Amniotic stem cell (primary cell): Measurements from ENCODE around the gene GALNT18.
A peak's percentile ranks its signal among the peaks of the same experiment; 100 is the strongest.

Experiments
- DNase-seq: peaks from one replicate; lab custom pipeline; 2025; lab: John Stamatoyannopoulos, UW

GALNT18 gene

DNA sequence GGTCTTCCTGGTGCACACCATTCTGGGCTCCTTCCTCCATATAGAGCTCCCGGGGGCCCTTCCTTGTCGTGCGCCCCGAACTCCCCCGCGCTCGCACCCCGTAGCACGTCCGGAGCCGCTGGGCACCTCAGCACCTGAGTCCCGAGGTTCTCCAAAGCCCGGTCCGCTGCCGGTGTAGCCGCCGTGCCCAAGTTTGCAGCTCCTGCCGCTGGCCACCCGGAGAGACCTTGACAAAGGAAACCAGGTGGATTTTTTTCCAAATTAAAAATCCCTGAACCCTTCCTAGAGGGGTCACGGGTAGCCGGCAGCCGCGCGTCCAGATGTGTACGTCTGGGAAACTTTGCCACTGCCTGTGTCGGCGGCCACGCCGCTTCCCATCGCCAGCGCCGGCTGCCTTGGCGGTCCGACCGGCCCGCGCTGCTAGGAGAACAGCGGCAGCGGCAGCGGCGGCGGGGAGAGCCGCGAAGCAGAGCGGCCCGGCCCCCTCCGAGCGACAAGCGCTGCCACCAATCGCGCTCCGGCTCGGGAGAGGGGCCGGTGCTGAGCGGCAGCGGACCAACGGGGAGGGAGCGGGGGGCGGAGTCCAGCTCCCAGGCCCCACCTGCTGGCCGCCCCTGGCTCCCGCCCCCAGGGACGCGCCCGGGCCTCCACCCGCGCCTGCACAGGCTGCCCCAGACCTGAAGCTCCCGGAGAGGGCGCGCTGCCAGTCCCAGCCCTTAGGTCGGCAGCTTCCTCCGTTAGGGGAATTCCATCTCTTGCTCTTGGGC, at the start of gene GALNT18:
Gene GALNT18, minus strand, starts transcription at position 433 of the 767 bp plus-strand sequence.
- DNase-seq = peak; percentile 64

DNA sequence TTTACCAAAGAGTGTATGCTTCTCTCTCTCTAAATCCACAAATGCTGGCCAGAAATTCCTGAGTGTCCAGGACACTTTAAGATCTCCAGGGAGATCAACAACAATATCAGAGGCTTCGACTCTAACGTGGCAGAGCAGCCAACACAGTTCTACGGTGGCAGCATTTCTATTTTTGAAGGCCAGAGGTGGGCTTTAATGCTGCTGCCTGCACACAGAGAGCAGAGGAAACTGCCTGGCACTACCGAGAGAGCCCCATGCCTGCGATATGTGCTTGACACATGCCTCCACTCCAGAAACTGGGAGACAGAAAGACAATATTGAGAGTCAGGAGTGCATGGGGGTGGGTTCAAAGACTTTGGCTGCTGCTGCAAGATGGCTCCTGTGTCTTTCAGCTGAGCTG, 48.8 kb upstream of the GALNT18 start:
- DNase-seq = no peak

DNA sequence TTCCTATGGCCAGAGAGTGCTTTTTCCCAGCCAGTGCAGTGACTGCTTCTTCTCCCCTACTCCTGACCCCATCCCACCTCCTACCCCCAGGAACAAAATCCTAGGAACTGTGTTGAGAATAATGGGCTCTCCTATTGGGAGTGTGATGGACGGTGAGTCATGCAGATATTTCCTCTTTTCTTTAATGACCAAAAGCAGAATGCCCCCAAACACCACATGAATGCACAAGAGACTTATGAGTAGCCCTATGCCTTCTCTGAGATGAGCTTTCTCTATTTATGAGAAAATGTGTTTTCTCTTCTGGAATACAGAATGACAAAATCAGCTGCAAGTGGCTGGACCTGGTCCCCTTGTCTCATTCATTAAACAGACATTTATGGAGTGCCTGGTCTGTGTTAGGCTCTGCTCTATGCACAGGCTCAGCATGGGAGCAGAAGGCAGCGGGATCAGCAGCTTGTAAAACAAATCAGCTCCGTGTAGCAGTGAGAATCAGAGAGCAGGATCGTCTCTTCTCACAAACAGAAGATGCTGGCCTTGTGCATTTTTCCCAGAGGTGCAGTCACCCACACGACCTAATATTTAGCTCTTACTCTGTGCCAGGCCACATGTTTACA, 47.5 kb upstream of the GALNT18 start:
- no peak for DNase-seq

DNA sequence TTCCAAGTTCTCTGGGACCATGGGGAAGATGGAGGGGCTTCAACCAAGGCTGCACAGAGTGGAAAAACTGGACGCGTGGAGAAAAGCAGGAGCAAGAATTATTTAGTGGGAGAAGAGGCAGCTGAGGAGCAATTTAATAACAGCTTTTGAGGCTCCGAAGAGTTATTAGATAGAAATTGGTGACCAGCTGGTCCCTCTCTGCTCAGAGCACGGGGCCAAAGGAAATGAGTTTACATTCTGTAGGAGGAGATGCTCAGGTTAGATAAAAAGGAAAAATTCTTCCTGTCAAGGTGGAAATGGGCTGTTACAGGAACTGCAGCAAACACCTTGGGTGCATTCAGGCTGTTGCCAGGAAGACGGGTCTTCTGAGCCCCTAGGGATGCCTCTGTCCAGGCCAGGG, 47.0 kb upstream of the GALNT18 start:
- DNase-seq = no peak

DNA sequence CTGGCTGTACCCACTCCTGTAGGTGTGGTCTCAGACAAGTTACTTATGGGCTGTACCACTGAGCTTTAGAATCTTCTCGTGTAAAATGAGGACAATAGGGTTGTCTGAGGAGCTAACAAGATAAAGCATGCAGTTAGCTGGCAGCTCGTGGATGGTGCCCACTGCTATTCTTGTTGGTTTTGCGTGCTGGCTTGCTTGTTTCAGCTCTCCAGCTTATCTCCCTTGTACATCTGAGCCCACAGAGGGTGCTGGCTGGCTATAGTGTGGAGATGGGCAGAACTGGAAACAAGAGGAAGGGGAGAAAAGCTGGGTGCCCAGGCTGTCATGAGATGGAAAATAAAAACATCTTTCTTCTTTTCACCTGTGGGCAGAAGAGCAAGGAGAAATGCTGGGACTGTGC, 46.5 kb upstream of the GALNT18 start:
- DNase-seq = no peak

DNA sequence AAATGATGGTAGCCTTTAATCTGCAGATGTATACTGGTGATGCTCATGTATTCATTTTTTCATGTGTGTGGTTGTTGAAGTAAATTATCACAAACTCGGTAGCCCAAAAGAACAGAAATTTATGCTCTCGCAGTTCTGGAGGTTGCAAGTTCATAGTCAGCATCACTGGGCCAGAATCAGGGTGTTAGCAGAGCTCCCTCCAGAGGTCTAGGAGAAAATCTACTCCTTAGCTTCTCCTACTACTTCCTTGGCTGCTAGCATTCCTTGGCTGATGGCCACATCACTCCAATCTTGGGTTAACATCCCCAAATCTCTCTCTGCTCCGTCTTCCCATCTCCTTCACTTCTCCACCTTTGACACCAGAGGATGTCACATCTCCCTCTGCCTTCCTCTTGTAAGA, 45.3 kb upstream of the GALNT18 start:
- no peak for DNase-seq

DNA sequence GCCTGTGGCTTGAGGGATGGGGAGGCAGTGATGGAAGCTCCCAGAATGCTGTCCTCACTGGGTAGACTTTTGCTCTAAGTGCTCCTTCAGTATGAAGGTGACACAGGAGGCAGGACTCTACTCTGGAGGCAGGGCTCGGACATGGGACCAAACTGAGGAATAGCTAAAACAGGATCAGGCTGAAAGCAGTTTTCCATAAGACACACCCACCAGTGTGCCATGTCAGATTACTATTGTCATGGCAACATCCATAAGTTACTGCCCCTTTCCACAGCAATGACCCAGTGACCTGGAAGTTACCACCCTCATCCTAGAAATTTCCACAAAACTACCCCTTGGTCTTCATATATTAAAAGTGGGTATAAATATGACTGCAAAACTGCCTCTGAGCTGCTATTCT, 43.6 kb upstream of the GALNT18 start:
- DNase-seq = no peak

DNA sequence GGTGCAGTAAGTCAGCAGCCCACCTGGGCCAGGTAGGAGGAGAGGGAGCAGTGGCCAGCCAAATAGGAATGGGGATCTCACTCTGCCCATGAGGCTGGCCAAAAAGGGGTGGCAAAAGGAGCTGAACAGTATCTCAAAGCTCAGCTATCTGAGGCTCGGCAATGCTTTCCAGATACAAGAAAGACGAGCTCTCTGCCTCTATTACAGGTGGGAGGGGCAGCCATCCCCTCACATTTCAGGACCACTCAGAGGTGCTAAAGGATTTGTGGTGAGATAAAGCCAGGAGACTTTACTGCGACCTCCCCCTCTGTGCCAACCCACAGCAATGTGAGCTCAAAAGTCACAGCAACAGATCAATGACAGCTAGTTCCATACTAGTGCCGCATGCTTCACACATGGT, 42.1 kb upstream of the GALNT18 start:
- DNase-seq = no peak

DNA sequence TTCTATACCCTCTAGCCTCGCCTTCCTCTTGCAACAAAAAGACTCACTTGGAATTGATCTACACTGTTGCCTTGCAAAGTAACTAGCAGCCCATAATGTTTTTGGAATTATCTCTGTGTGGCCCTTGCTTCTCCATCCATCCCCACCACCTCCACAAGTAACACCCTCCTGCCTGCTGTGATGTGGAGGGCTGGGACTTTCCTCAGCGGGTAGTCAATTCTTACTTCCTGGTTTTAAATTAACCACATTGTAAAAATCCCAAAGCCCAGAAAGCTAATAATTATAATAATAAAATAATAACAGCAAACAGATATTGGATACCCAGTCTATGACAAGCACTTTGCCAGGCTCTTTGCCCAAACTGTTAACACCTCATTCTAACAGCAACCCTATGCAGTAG, 40.8 kb upstream of the GALNT18 start:
- DNase-seq = no peak

DNA sequence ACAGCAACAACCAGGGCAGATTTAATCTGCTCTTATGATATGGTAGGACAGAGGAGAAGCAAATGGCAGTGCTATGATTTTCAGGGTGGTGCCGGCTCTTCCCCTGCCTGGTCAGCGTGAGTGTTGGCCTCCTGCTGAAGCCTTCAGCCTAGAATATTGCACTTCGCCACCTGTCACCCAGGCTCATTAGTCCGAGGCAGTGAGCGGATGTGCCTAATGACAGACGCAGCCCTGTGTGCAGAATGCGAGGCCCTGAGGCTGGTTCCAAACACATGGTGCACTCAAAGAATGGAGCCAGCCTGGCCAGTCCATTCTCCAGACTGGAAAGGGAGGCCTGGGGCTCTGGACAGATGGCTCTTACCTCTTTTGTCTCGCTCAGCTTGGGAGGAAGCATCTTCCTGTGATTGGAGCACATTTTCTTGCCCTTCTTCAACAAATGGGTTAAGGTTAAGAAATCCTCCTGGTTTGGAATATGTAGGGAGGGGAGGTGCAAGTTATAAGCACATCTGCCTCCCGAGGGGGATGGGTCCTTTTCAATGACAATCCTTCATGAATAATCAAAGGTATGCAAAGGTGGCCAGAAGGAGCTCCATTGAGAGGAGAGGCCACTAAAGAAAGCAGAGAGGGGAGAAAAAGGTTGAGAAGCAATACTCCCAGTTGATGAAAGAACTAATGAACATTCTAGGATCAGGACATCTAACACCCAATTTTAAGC, 39.7 kb upstream of the GALNT18 start:
- DNase-seq = no peak

DNA sequence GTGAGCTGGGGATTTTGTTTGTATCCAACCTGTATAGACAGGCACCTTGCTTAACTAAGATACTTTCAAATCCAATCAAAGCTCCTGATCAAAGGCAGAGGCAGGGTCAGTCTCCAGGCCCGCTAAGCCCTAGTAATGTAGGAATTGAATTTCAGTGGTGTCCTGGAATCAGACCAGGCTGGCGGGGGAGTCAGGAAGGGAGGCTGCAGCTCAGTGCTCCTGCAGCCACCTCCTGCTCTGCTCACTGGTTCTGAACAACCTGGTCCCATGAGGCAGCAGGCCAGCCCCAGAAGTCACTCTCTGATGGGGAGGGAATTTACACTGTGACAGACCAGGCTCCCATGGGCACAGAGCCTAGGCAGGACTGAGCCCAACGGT, 38.5 kb upstream of the GALNT18 start:
- DNase-seq = no peak

DNA sequence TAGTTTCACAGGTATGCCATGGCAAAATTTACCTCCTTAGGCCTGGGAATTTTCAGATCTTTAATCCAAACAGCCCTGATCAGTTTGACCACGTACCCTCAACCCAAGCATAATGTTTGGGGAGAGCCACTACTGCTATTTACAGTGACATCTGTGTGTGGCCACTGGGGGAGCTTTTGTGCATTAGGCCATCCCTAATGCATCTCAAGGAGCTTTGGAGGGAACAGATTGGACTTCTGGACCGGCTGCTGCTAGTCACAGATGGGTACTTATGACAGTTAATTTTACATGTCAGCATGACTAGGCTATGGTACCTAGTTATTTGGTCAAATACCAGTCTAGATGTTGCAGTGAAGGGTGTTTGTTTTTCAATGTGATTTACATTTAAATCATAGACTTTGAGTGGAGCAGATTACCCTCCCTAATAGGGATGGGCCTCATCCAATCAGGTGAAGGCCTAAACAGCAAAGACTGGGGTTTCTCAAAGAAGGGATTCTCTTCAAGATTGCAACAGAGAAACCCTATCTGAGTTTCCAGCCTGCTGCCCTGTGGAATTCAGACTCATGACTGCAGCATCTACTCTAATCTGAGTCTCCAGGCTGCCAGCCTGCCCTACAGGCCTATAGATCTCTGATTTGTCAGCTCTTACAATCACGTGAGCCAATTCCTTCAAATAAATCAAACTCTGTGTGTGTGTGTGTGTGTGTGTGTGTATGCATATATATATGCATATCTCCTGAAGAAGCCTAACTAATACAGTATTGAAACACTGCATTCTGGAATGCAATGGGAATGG, 38.0 kb upstream of the GALNT18 start:
- DNase-seq = no peak

DNA sequence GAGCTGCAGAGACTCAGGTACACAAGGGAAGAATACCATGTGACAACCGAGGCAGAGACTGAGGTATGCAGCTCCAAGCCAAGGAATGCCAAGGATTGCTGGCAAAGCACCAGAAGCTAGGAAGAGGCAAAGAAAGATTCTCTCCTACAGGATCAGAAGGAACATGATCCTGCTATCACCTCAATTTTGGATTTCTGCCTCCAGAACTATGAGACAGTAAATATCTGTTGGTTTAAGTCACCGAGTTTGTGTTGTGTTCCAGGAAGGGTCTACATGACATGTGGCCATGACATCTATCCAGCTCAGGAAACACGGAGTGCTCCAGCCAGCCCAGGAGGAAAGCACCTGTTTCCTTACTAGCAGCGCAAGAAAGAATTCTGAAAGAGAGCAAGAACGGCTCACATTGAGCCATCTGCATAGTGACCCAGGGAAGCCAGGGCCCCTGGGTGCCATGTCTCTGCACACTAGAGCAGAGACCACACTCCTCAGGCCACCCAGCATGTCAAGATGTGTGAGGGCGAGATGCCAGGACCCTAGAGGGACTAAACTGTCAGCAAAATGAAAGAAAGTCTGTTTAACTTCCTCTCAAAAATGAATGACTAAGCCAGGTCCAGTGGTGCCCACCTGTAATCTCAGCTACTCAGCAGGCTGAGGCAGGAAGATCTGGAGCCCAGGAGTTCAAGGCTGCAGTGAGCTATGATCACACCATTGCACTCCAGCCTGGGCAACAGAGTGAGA, 35.6 kb upstream of the GALNT18 start:
- DNase-seq = no peak

DNA sequence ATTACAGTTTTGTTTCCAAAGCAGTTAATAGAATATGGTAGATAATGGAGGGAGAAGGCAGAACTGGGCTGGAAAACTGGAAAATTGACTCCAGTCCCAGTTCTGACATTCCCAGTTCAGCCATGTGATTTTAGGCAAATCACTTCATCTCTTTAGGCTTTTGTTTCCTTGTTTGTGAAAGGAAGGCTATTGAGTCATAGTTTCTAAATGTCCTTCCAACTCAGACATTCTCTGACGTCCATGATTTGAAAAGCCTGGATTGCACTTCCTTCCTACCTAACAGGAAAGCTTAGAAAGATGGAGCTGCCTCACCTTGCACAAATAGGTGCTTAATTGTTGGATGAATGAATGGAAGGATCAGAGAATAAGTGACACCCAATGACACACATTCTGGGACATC, 19.8 kb upstream of the GALNT18 start:
- DNase-seq = no peak

DNA sequence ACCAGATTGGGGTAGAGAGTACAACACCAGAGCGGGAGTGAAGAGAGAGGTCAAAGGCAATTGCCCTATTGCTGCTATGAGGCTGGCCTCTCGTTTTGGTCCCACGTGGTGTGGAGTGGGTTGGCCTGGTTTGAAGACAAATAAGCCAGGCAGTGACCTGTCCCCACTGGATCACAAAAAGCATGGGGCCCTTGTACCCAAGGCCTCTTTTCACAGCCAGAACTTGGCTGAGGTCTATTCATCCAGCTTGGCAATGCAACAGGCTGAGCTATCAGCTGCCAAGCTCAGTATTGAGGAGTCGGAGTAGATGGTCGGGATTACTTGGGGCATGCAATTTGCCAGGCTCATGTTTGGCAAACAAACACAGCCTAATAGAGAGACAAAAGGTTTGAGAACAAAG, 19.2 kb upstream of the GALNT18 start:
- no peak for DNase-seq

DNA sequence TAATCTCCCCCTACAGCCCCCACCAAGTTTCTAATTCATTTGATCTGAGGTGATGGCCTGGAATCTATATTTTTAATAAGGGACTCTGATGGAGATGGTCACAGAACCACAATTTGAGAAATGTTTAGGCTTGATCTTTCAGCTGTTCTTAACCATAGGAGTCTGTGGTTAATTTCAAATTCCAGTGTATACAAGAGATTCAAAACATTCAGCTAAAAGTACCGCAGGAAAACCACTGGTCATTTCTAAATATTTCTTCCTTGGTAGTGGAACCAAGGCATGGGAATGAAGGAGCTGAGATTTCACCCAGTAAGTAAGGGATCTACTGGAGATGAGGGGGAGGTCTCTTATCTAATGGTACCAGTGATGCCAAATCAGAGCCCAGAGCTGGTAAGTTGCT, 18.3 kb upstream of the GALNT18 start:
- no peak for DNase-seq

DNA sequence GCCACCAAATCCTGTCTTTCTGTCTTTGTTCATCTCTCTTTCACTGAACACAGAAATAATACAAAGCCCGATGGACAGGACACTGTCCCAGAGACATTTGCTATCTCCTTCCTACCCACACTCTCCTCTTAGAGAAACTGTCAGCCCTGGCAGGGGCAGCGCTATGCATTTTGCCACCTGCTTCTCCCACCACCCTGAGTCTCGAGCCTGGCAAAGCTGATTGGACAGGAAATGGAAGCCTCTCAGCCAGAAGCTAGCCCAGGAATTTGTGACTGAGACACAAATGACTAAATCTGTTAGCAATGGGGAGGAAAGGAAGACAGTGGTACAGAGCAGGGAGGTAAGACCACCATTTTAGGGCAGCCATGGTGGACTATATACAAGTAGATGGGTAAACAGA, 14.9 kb upstream of the GALNT18 start:
- no peak for DNase-seq

DNA sequence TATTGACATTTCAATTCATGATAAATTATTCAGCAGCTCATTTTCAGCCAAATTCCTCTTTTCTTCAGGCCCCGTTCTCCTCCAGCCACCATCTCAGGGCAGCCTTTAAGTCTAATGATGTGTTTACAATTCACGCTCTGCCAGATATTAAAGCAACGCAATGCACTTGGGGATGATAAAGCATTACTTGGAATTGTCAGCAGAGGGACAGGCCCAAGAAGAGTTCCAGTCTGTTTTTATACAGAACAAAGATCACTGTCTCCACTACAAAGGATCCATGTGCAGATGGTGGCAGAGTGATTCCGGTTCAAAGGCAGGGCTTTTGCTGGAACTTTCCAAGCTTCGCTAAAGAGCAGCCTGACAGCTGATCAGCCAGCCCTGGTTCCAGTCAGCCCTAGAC, 13.6 kb upstream of the GALNT18 start:
- DNase-seq = no peak

DNA sequence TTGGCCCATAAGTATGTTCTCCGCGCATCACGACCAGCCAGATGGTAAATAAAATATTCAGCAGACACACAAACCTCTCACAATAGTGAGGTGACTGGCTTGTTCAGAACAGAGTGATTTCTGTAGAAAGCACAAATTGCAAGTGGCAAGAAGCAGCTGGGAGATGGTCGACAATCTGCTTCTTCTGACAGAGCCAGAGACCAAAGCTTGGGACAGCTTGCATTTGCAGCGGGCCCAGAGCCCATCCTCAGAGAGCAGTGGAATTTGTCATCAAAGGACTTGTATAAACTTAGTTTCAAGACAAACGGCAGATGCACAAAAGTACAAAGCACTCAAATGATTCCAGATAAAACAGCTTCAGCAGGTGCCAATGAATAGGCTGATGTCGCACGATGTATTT, 7.6 kb upstream of the GALNT18 start:
- no peak for DNase-seq

DNA sequence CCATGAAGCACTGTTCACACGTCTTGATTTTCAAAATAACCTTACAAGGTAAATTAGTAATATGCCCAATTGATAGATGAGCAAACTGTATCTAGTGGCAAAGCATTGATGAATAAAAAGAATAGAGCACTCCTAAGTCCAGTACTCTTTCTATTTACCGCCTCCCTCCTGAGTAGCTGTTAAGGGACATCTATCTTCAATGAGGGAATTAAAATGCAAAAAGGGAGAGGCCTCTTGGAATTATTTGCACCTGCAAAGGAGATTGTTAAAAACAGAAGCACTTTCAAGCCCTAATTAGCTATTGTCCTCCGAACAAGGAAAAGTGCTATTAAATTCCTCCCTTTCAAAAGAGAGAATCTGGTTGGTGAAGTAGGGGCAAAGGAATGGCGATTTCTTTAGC, 6.8 kb upstream of the GALNT18 start:
- DNase-seq = no peak

DNA sequence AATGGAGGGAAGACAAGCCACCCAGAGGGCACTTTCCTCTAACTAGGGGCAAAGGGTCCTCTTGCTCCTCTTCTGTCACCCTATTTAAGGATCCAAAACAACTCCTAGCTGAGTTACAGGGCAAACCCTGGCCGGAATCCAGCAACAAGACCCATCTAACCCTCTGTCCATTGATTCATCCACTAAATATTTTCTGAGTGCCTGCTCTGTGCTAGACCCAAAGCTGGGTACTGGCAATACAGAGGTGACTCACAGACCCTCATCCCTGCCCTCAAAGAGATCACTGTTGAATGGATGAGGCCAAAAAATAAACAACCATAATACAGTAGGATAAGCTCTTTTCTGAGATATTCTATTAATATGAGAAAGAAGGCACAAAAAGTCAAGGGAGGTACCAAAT, 4.3 kb upstream of the GALNT18 start:
- no peak for DNase-seq

DNA sequence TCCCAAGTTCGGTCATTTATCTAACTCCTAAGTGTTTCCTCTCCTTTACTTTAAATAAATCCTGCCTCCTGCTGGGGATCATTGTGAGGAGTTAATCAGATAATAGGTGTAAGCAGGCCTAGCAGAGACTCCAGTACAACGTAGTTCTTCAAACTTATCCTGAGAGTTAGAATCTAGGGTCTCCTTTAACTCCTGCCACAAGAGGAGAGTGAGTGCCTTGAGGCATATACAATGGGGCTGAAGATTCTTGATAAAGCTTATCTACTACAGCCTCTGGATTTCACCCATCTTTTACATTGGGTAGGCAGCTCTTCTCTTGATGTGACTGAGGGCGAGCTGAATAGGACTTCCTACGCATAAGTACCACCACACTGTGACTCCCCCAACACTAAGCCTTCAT, 3.1 kb upstream of the GALNT18 start:
- no peak for DNase-seq
